22Rv1 (cell line): ENCODE results near the gene BAHCC1.

ENCODE experiments used
- ZFX ChIP-seq: fragments of 450-650 bp; IDR thresholded peaks from 2 replicates; pipeline ENCODE4 v1.6.1; 2017; ENCODE audit warnings: antibody characterized with exemption, borderline replicate concordance
- TF ChIP-seq, protein P1 (sequence below): fragments of 450-650 bp; IDR thresholded peaks from 2 replicates; pipeline ENCODE4 v1.5.1; 2017; ENCODE audit warnings: mild to moderate bottlenecking

DNA sequence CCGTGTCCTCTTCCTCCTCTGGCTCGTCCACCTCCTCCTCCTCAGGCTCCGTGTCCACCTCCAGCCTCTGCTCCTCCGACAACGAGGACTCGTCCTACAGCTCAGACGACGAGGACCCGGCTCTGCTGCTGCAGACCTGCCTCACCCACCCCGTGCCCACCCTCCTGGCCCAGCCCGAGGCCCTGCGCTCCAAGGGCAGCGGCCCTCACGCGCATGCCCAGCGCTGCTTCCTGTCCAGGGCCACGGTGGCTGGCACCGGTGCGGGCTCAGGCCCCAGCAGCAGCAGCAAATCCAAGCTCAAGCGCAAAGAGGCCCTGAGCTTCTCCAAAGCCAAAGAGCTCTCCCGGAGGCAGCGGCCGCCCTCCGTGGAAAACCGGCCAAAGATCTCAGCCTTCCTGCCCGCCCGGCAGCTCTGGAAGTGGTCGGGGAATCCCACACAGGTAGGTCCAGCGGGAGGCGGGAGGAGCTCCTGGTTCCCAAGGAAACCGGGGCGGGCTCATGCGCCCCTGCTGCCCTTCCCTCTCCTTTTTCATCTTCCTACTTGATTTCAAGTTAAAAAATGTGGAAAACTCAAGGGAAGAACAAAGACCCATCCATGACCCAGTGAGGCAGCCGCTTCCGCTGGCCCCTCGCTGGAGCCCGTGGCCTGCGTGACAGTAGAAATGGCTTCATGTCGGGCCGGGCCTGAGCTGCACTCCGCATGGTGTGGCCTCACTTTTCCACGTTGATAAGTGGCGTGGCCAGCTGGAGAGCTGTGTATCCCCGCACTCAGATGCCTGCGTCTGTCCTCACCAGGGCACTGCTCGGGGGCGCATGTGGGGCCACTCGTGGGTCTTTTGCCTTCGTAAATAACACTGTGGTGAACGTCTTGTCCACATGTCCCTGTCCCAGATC is 66.6 kb downstream of the BAHCC1 start:
- TF ChIP-seq, protein P1, sequence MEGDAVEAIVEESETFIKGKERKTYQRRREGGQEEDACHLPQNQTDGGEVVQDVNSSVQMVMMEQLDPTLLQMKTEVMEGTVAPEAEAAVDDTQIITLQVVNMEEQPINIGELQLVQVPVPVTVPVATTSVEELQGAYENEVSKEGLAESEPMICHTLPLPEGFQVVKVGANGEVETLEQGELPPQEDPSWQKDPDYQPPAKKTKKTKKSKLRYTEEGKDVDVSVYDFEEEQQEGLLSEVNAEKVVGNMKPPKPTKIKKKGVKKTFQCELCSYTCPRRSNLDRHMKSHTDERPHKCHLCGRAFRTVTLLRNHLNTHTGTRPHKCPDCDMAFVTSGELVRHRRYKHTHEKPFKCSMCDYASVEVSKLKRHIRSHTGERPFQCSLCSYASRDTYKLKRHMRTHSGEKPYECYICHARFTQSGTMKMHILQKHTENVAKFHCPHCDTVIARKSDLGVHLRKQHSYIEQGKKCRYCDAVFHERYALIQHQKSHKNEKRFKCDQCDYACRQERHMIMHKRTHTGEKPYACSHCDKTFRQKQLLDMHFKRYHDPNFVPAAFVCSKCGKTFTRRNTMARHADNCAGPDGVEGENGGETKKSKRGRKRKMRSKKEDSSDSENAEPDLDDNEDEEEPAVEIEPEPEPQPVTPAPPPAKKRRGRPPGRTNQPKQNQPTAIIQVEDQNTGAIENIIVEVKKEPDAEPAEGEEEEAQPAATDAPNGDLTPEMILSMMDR, result no peak
- TF ChIP-seq ZFX, result no peak
